Uterus (tissue), 2 donors: ENCODE data around the gene PLXDC2.

ENCODE experiments used
- CTCF ChIP-seq, 4 experiments: fragments of 200-600 bp in 2 of 4; fragments of 450-650 bp in 2 of 4; sonication (generic) in 2 of 4; IDR thresholded peaks; one replicate each; pipeline ENCODE4 v1.5.1; 2016 to 2019; ENCODE audit warnings: antibody characterized with exemption in 4 of 4, mild to moderate bottlenecking in 2 of 4, moderate library complexity in 1 of 4
- POLR2A ChIP-seq, 2 donors: fragments of 450-650 bp; IDR thresholded peaks; one replicate each; pipeline ENCODE4 v1.6.1; 2016; ENCODE audit warnings: antibody characterized with exemption in 2 of 2, mild to moderate bottlenecking in 1 of 2, moderate library complexity in 1 of 2

GRCh38 chr10:19921300-19922140, 105.3 kb downstream of the PLXDC2 start:
- TF ChIP-seq CTCF (IDR thresholded peaks at IDR 0.05) = no peak
- no peak for TF ChIP-seq POLR2A (IDR thresholded peaks at IDR 0.05)
